Panc1 (cell line): ENCODE measurements around the gene ASCL2. TPM values are rescaled to one million over a fixed set of nuclear protein-coding genes. Genes with fewer than 3 reads are reported as not detected.

ENCODE experiments used
- ATAC-seq: fragments of 200-7000 bp; cut with Tn5 transposase; 2 replicates; pipeline ENCODE4 v1.9.1; 2020; ENCODE audit warnings: mild to moderate bottlenecking, moderate library complexity
- BruUV-seq: library from RNA; stranded (reverse); fragments of 400-500 nt; replicated peaks from 2 replicates; lab custom pipeline; 2021; lab: Mats Ljungman, UMichigan
- CTCF ChIA-PET: fragments of 300-600 bp; sonication (Branson Sonifier 250); formaldehyde crosslinking; loops from one replicate; lab custom pipeline; 2022; ENCODE audit warnings: antibody characterized with exemption; lab: Charles Lee
- POLR2A ChIA-PET: fragments of 300-600 bp; sonication (Branson Sonifier 250); formaldehyde crosslinking; loops from one replicate; lab custom pipeline; 2022; ENCODE audit warnings: antibody characterized with exemption; lab: Charles Lee
- DNase-seq: peaks from one replicate; pipeline ENCODE4 v3.0.0-alpha.2; 2010; ENCODE audit warnings: low read depth, low spot score
- H3K27ac ChIP-seq: 2 replicates; pipeline ENCODE4 v1.5.1; 2011; ENCODE audit warnings: mild to moderate bottlenecking, low read length, inconsistent platforms
- H3K27me3 ChIP-seq: fragments of 200-500 bp; sonication (Bioruptor generic); 2 replicates; pipeline ENCODE4 v1.6.0; 2014; ENCODE audit warnings: low read length, inconsistent platforms; ENCODE audit not compliant: control insufficient read depth, insufficient read depth
- H3K36me3 ChIP-seq: fragments of 200-500 bp; sonication (Bioruptor generic); 2 replicates; pipeline ENCODE4 v1.5.1; 2014; ENCODE audit warnings: inconsistent platforms, mild to moderate bottlenecking, low read length, moderate library complexity; ENCODE audit not compliant: control insufficient read depth, insufficient read depth
- H3K4me1 ChIP-seq: 2 replicates; pipeline ENCODE4 v1.5.1; 2011; ENCODE audit warnings: inconsistent platforms, mild to moderate bottlenecking, low read length, moderate library complexity; ENCODE audit not compliant: control insufficient read depth, insufficient read depth
- H3K4me3 ChIP-seq, 2 experiments: 2 replicates each; pipeline ENCODE4 v1.5.1; 2011 to 2012; ENCODE audit warnings: low read depth in 2 of 2, low read length in 2 of 2, mild to moderate bottlenecking in 2 of 2, inconsistent platforms in 1 of 2, moderate library complexity in 1 of 2
- H3K9me3 ChIP-seq: fragments of 200-500 bp; sonication (Bioruptor generic); 2 replicates; pipeline ENCODE4 v1.5.1; 2014; ENCODE audit warnings: low read depth, mild to moderate bottlenecking, inconsistent platforms, low read length, moderate library complexity; ENCODE audit not compliant: control insufficient read depth, insufficient read depth
- CTCF ChIP-seq: fragments of 450-650 bp; IDR thresholded peaks from 2 replicates; pipeline ENCODE4 v1.5.1; 2017; ENCODE audit warnings: mild to moderate bottlenecking
- POLR2AphosphoS5 ChIP-seq: IDR thresholded peaks from 2 replicates; pipeline ENCODE4 v1.6.1; 2012; ENCODE audit warnings: mild to moderate bottlenecking, low read depth, low read length, moderate library complexity
- REST ChIP-seq, 2 experiments: IDR thresholded peaks; 2 replicates each; pipeline ENCODE4 v1.6.1; 2011 to 2012; ENCODE audit warnings: low read depth in 2 of 2, control low read depth in 1 of 2, low read length in 1 of 2, mild to moderate bottlenecking in 1 of 2, moderate library complexity in 1 of 2; ENCODE audit not compliant: insufficient read depth in 1 of 2
- SIN3A ChIP-seq: IDR thresholded peaks from 2 replicates; pipeline ENCODE4 v1.6.1; 2012; ENCODE audit warnings: low read depth, mild to moderate bottlenecking, low read length, moderate library complexity, borderline replicate concordance; ENCODE audit not compliant: insufficient read depth
- TCF7L2 ChIP-seq: IDR thresholded peaks from 2 replicates; pipeline ENCODE4 v1.6.1; 2011; ENCODE audit warnings: mild to moderate bottlenecking, low read depth, low read length, inconsistent platforms
- in situ Hi-C: cut with HindIII; loops from 2 replicates; pipeline ENCODE4 v1.10.0; 2016; ENCODE audit warnings: low sequenced_read_pairs, low pct_unique_long_range_greater_than_20kb
- intact Hi-C: fragments of 100-400 bp; cut with micrococcal nuclease; formaldehyde crosslinking; loops from one replicate; pipeline ENCODE4 v1.10.0; 2022; ENCODE audit not compliant: unreplicated experiment
- total RNA-seq: library from RNA; stranded (reverse); gene quantifications from one replicate; pipeline ENCODE4 v1.2.1, GENCODE V29; 2021; ENCODE audit not compliant: unreplicated experiment

Gene ASCL2
- total RNA-seq, 1 experiment from 2014 or later, result not detected

- Histone ChIP-seq H3K36me3 (no peaks in the 10 kb centered on the region), H3K27ac (no peak overlapping the region), H3K27me3 (peaks cover 9% of the 10 kb centered on the region; the same call in 1 of the 2 replicates), H3K4me3 (no peak overlapping the region), H3K9me3 (peaks cover 3% of the 10 kb centered on the region; the same call in 1 of the 2 replicates), H3K4me1 (no peaks in the 10 kb centered on the region)
- POLR2A ChIA-PET, result no interaction called here
- no peak; the same call in 1 of the 2 replicates for ATAC-seq
- in situ Hi-C loops, result no loop called here
- intact Hi-C loops, result no loop called here
- CTCF ChIA-PET, result no interaction called here
- DNase-seq, result no peak
- no TSS peak for BruUV-seq
- no peak for TF ChIP-seq SIN3A
- TF ChIP-seq POLR2AphosphoS5, result no peak
- no peak for TF ChIP-seq CTCF
- TF ChIP-seq REST (IDR thresholded peaks at IDR 0.05; ENCODE audit: insufficient read depth in 1 of 2, low read depth in 2 of 2, low read length in 1 of 2), result no peak
- no peak for TF ChIP-seq TCF7L2
Measured at GRCh38 chr11:2235588-2236326, 34.6 kb downstream of the ASCL2 start.

DNA sequence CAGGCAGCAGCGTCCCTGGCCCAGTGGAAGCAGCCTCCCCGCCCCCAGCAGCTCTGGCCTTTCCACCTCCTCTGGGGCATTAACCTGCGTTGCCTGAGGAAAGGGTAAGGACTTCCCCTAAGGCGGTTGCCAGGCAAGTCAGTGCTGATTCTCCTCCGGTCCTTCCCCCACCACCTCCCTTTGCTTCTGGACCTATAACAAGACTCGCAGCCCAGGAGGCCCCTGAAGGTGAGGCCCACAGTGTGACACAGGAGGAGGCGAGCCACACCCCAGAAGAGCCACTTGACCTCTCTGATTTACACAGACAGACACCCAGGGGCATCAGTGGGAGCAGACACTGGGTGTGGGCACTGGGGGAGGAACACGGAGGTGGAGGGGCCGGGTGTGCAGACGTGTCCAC, 35.4 kb downstream of the ASCL2 start:
- Histone ChIP-seq H3K9me3 (peaks cover 5% of the 10 kb centered on the region; the same call in 1 of the 2 replicates), H3K27ac (no peak overlapping the region), H3K4me3 (no peak overlapping the region), H3K27me3 (peaks cover 14% of the 10 kb centered on the region; the same call in 1 of the 2 replicates), H3K4me1 (no peaks in the 10 kb centered on the region), H3K36me3 (no peaks in the 10 kb centered on the region)
- CTCF ChIA-PET, result no interaction called here
- intact Hi-C loops, result no loop called here
- in situ Hi-C loops, result no loop called here
- POLR2A ChIA-PET, result interaction anchor here (0.6 kb wide), 1 partner anchor 135 kb away, joined by 3 read pairs; no protein-coding TSS in a partner anchor
- DNase-seq (no peak), ATAC-seq (no peak)
- no peak for TF ChIP-seq POLR2AphosphoS5
- no peak for TF ChIP-seq TCF7L2
- TF ChIP-seq CTCF, result no peak
- no peak for TF ChIP-seq REST (IDR thresholded peaks at IDR 0.05; ENCODE audit: insufficient read depth in 1 of 2, low read depth in 2 of 2, low read length in 1 of 2)
- TF ChIP-seq SIN3A, result no peak
- no TSS peak for BruUV-seq
